ENCODE measurements around the gene JARID2. TPM values are rescaled to one million over a fixed set of nuclear protein-coding genes. Genes with fewer than 3 reads are reported as not detected.
A peak's percentile ranks its signal among the peaks of the same experiment; 100 is the strongest.

The JARID2 gene
- total and polyA plus RNA-seq, 7 donors: 1.1 to 16.1 (median 4.9) TPM

- Histone ChIP-seq H3K4me3 (no peak overlapping the region), H3K4me1 (peaks cover 56% of the 10 kb centered on the region), H3K36me3 (ENCODE audit: insufficient read depth in 1 of 2, low read depth in 1 of 2) (no peaks in the 10 kb centered on the region), H3K27me3 (ENCODE audit: insufficient read depth in 3 of 3, low read length in 2 of 3) (no peaks in the 10 kb centered on the region), H3K27ac (no peak overlapping the region), H3K9me3 (no peaks in the 10 kb centered on the region)
- ATAC-seq (peak; percentile 42 to 74 (median 55)), DNase-seq (no peak)
- TF ChIP-seq CTCF (IDR thresholded peaks at IDR 0.05): no peak
- WGBS, 3 donors: 52 to 62% (median 59%) methylated on average over 4 of the region's 4 CpGs
- intact Hi-C loops (cut with DNase I): no loop called here
Observed at GRCh38 chr6:15329197-15329671, 83.4 kb downstream of the JARID2 start.

GRCh38 chr6:15330174-15330944, 84.5 kb downstream of the JARID2 start:
- no peaks in the 10 kb centered on the region for H3K27me3 ChIP-seq (ENCODE audit: insufficient read depth in 3 of 3, low read length in 2 of 3)
- H3K27ac ChIP-seq: no peak overlapping the region
- TF ChIP-seq CTCF (IDR thresholded peaks at IDR 0.05): no peak
- H3K4me3 ChIP-seq: no peak overlapping the region
- no peaks in the 10 kb centered on the region for H3K9me3 ChIP-seq
- WGBS, 3 donors: 56 to 67% (median 58%) methylated on average over 8 of the region's 8 CpGs
- ATAC-seq (no peak), DNase-seq (no peak)
- intact Hi-C loops (cut with DNase I): no loop called here
- peaks cover 56% of the 10 kb centered on the region for H3K4me1 ChIP-seq
- H3K36me3 ChIP-seq (ENCODE audit: insufficient read depth in 1 of 2, low read depth in 1 of 2): no peaks in the 10 kb centered on the region

GRCh38 chr6:15331143-15331542, 85.3 kb downstream of the JARID2 start:
- no peak overlapping the region for H3K4me3 ChIP-seq
- DNase-seq (no peak), ATAC-seq (peak in 3 of 4 donors; percentile 45 to 60 (median 53))

GRCh38 chr6:15331629-15332251, 85.9 kb downstream of the JARID2 start:
- ATAC-seq (no peak), DNase-seq (no peak)
- Histone ChIP-seq H3K27me3 (ENCODE audit: insufficient read depth in 3 of 3, low read length in 2 of 3) (no peaks in the 10 kb centered on the region), H3K9me3 (no peaks in the 10 kb centered on the region), H3K27ac (no peak overlapping the region), H3K36me3 (ENCODE audit: insufficient read depth in 1 of 2, low read depth in 1 of 2) (no peaks in the 10 kb centered on the region), H3K4me1 (peaks cover 50% of the 10 kb centered on the region), H3K4me3 (no peak overlapping the region)
- 59 to 72% (median 61%) methylated on average over 13 of the region's 13 CpGs for WGBS, 3 donors
- intact Hi-C loops (cut with DNase I): no loop called here
- no peak for TF ChIP-seq CTCF (IDR thresholded peaks at IDR 0.05)

More at GRCh38 chr6:15331143-15331542, 85.3 kb downstream of the JARID2 start:
- Histone ChIP-seq H3K9me3 (no peaks in the 10 kb centered on the region), H3K4me1 (peaks cover 56% of the 10 kb centered on the region), H3K27ac (no peak overlapping the region), H3K36me3 (ENCODE audit: insufficient read depth in 1 of 2, low read depth in 1 of 2) (no peaks in the 10 kb centered on the region), H3K27me3 (ENCODE audit: insufficient read depth in 3 of 3, low read length in 2 of 3) (no peaks in the 10 kb centered on the region)
- intact Hi-C loops (cut with DNase I): no loop called here
- no peak for TF ChIP-seq CTCF (IDR thresholded peaks at IDR 0.05)
